ENCODE data around the gene PATE1. TPM values are rescaled to one million over a fixed set of nuclear protein-coding genes. Genes with fewer than 3 reads are reported as not detected.
"Not testable (repeated sequence)": the region's sequence is repeated elsewhere in the genome, so short reads cannot be mapped to it uniquely, and the experiment has no call there.

The PATE1 gene
- total and polyA plus RNA-seq, 10 of the 15 experiments (the other 5 are each of a cell fraction or from before 2014, with no cell fraction given) = not detected

DNA sequence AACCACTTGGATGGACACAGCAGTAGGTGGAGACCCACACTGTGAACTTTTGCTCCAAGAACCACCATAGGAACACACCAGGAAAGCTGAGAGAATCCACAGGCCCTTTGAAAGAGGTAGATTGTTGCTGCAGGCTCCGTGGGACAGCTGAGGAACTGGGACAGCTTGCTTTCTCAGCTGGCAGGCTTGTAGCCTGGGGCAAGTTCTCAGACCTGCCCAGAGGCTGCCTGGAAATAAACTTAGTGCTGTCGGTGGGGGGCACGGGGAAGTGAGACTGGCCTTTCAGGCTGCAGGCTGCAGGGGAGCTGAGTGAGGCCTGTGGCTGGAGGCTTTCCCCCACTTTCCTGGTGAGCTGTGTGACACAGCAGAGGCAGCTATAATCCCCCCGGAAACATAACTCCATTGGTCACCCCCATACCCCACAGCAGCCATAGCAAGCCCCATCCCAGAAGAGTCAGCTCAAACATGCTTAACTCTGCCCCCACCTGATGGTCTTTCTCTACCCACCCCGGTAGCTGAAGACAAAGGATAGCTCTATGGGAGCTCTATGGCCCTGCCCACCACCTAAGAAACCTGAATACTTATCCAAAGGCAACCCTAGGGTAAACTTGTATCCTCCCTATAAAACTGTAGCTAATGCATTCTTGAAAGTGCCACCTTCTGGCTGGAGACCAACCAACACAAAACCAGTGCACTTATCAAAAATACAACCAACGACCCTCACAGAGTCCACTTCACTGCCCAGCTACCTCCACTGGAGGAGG, 44.0 kb upstream of the PATE1 start:
- POLR2A ChIA-PET = interaction anchor here (0.7 kb wide), 1 partner anchor 292 kb away, joined by 3 read pairs; no protein-coding TSS in a partner anchor
- Histone ChIP-seq H3K36me3 (ENCODE audit: control insufficient read depth in 2 of 2, insufficient read depth in 2 of 2, low read length in 1 of 2) (no peaks in the 10 kb centered on the region), H3K9ac (ENCODE audit: control insufficient read depth, insufficient read depth, low read length) (no peak overlapping the region), H4K20me1 (ENCODE audit: control insufficient read depth, insufficient read depth) (no peaks in the 10 kb centered on the region), H2AFZ (ENCODE audit: control insufficient read depth, low read depth, low read length) (no peak overlapping the region), H3K4me3 (no peak overlapping the region), H3K27me3 (replicated peaks in 1 of 2; ENCODE audit: control insufficient read depth in 2 of 2, insufficient read depth in 2 of 2, low read length in 1 of 2) (no peaks in the 10 kb centered on the region; a peak in 1 of 4 replicates), H3K9me3 (replicated peaks; ENCODE audit: control insufficient read depth, insufficient read depth, low read length) (no peaks in the 10 kb centered on the region), H3K4me2 (ENCODE audit: control insufficient read depth, insufficient read depth) (no peak overlapping the region), H3K4me1 (ENCODE audit: control insufficient read depth, insufficient read depth, low read length) (no peaks in the 10 kb centered on the region), H3K79me2 (ENCODE audit: control insufficient read depth, insufficient read depth, low read length) (no peaks in the 10 kb centered on the region), H3K27ac (ENCODE audit: control insufficient read depth, insufficient read depth) (no peak overlapping the region)
- intact Hi-C loops (cut with micrococcal nuclease; ENCODE audit: unreplicated experiment) (no loop called here), in situ Hi-C loops (cut with MboI) (no loop called here)
- FAIRE-seq = no peak
- TF ChIP-seq YBX1 (IDR thresholded peaks at IDR 0.05) (no peak), TCF12 (IDR thresholded peaks at IDR 0.05; ENCODE audit: low read depth, low read length) (no peak), BHLHE40 (IDR thresholded peaks at IDR 0.05; ENCODE audit: borderline replicate concordance in 1 of 2, low read depth in 2 of 2, low read length in 1 of 2) (no peak), POU2F2 (IDR thresholded peaks at IDR 0.05; ENCODE audit: borderline replicate concordance, low read depth, low read length) (no peak), CBFB (IDR thresholded peaks at IDR 0.05; ENCODE audit: low read depth) (no peak), SIN3A (IDR thresholded peaks at IDR 0.05; ENCODE audit: low read depth, low read length) (no peak), POLR2A (IDR thresholded peaks at IDR 0.05; ENCODE audit: low read depth, low read length) (no peak)
- TF ChIP-seq, protein P1, sequence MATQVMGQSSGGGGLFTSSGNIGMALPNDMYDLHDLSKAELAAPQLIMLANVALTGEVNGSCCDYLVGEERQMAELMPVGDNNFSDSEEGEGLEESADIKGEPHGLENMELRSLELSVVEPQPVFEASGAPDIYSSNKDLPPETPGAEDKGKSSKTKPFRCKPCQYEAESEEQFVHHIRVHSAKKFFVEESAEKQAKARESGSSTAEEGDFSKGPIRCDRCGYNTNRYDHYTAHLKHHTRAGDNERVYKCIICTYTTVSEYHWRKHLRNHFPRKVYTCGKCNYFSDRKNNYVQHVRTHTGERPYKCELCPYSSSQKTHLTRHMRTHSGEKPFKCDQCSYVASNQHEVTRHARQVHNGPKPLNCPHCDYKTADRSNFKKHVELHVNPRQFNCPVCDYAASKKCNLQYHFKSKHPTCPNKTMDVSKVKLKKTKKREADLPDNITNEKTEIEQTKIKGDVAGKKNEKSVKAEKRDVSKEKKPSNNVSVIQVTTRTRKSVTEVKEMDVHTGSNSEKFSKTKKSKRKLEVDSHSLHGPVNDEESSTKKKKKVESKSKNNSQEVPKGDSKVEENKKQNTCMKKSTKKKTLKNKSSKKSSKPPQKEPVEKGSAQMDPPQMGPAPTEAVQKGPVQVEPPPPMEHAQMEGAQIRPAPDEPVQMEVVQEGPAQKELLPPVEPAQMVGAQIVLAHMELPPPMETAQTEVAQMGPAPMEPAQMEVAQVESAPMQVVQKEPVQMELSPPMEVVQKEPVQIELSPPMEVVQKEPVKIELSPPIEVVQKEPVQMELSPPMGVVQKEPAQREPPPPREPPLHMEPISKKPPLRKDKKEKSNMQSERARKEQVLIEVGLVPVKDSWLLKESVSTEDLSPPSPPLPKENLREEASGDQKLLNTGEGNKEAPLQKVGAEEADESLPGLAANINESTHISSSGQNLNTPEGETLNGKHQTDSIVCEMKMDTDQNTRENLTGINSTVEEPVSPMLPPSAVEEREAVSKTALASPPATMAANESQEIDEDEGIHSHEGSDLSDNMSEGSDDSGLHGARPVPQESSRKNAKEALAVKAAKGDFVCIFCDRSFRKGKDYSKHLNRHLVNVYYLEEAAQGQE (IDR thresholded peaks at IDR 0.05; ENCODE audit: low read depth, low read length) = no peak
- 18% methylated on average over 6 of the region's 6 CpGs for WGBS (ENCODE audit: insufficient coverage, insufficient replicate concordance, low lambda C conversion rate, missing lambda C conversion rate)
- no TSS peak for BruUV-seq (replicated peaks)
- CTCF ChIA-PET = interaction anchor here (0.7 to 1.0 kb wide), 2 partner anchors 186 to 826 kb away, joined by 3 to 4 read pairs; partner anchors contain the start of gene HYLS1
- no peak for DNase-seq (ENCODE audit: low read depth, low spot score)
- RAD21 ChIA-PET (ENCODE audit: unreplicated experiment) = no interaction called here
- SMC1A ChIA-PET (ENCODE audit: uncharacterized antibody, unreplicated experiment) = interaction anchor here (0.7 kb wide), 1 partner anchor 31 kb away, joined by 3 read pairs; no protein-coding TSS in a partner anchor
- no peak for ATAC-seq

DNA sequence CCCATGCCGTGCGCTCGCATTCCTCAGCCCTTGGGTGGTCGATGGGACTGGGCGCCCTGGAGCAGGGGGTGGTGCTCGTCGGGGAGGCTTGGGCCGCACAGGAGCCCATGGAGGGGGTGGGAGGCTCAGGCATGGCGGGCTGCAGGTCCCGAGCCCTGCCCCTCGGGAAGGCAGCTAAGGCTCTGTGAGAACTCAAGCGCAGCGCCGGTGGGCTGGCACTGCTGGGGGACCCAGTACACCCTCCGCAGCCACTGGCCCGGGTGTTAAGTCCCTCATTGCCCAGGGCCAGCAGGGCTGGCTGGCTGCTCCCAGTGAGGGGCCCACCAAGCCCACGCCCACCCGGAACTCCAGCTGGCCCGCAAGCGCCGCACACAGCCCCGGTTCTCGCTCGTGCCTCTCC, 41.4 kb upstream of the PATE1 start:
- H3K27me3 ChIP-seq (replicated peaks in 1 of 2; ENCODE audit: control insufficient read depth in 2 of 2, insufficient read depth in 2 of 2, low read length in 1 of 2); DNase-seq (ENCODE audit: low read depth, low spot score); H3K9me3 ChIP-seq (replicated peaks; ENCODE audit: control insufficient read depth, insufficient read depth, low read length); SMC1A ChIA-PET (ENCODE audit: uncharacterized antibody, unreplicated experiment); RAD21 ChIA-PET (ENCODE audit: unreplicated experiment); H3K27ac ChIP-seq (ENCODE audit: control insufficient read depth, insufficient read depth); H3K36me3 ChIP-seq (ENCODE audit: control insufficient read depth in 2 of 2, insufficient read depth in 2 of 2, low read length in 1 of 2); H3K4me2 ChIP-seq (ENCODE audit: control insufficient read depth, insufficient read depth); H3K79me2 ChIP-seq (ENCODE audit: control insufficient read depth, insufficient read depth, low read length); H3K9ac ChIP-seq (ENCODE audit: control insufficient read depth, insufficient read depth, low read length); in situ Hi-C loops (cut with MboI); FAIRE-seq; POLR2A ChIA-PET; H3K4me1 ChIP-seq (ENCODE audit: control insufficient read depth, insufficient read depth, low read length); intact Hi-C loops (cut with micrococcal nuclease; ENCODE audit: unreplicated experiment); BruUV-seq (replicated peaks); H3K4me3 ChIP-seq; CTCF ChIA-PET; ATAC-seq; H4K20me1 ChIP-seq (ENCODE audit: control insufficient read depth, insufficient read depth); H2AFZ ChIP-seq (ENCODE audit: control insufficient read depth, low read depth, low read length): not testable (repeated sequence)
- 66% methylated on average over 20 of the region's 24 CpGs for WGBS (ENCODE audit: insufficient coverage, insufficient replicate concordance, low lambda C conversion rate, missing lambda C conversion rate)

All from GM12878 (cell line).